GM08714 (cell line): ENCODE measurements around the gene RGS4.

Source experiments
- H3K4me3 ChIP-seq: fragments of 200-500 bp; sonication (Bioruptor generic); 2 replicates; pipeline ENCODE4 v1.5.1; 2014; ENCODE audit warnings: mild to moderate bottlenecking, low read length, inconsistent platforms
- ZNF274 ChIP-seq: IDR thresholded peaks from 2 replicates; pipeline ENCODE4 v1.6.1; 2012; ENCODE audit warnings: mild to moderate bottlenecking, low read depth, low read length

Gene RGS4

GRCh38 chr1:163056831-163057230 is 12.3 kb upstream of the RGS4 start:
- no peak overlapping the region for H3K4me3 ChIP-seq
- no peak for TF ChIP-seq ZNF274

DNA sequence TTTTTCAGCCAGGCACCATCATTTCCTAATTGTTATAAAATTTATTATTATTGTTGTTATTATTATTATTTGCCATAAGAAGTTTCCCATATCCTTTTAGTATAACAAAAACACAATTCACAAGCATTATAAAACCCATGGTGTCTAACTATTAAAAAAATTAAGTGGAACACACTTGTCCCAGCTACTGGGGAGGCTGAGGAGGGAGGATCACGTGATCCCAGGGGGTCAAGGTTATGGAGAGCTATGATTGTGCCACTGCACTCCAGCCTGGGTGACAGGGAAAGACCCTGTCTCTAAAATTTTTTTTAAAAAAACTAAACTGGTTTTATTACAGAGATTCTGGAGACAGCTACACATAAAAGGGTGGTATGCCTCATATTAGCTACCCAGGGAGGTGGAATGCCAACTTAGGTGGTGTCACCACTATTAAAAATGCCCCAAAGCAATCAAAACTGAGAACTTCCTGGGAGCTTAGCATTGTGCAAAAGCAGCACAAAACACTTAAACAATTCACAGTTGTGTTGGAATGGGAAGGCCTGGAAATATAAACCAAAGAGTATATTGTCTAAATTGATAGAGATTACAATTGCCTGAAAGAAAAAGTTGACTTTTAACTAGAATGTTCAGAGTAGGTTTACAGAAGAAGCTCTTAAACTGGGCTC is 8.7 kb upstream of the RGS4 start:
- TF ChIP-seq ZNF274, result no peak

DNA sequence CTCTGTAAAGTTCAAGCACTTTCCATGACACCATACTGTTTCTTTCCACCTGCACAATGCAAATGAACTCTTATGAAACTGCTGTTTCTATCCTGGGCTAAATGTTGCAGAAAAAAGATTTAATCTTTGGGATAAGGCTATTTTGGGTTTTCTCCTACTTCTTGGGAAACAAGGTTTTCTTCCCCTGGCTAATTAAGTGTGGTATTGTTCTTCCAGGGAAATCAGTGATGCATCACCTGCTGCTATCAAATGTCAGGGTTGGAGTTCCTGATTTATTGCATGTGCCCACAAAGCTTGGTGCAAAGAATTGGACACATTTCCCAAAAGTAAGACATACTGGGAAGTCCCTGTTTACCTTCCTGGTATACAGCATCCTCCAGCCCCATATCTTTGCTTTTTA is 6.0 kb upstream of the RGS4 start:
- no peak for TF ChIP-seq ZNF274
- H3K4me3 ChIP-seq, result no peak overlapping the region

More for the DNA sequence above, 8.7 kb upstream of the RGS4 start:
- H3K4me3 ChIP-seq, result no peak overlapping the region

- TF ChIP-seq ZNF274, result no peak
- no peak overlapping the region for H3K4me3 ChIP-seq
These were observed 5.6 kb upstream of the RGS4 start for GRCh38 chr1:163063610-163064009.

DNA sequence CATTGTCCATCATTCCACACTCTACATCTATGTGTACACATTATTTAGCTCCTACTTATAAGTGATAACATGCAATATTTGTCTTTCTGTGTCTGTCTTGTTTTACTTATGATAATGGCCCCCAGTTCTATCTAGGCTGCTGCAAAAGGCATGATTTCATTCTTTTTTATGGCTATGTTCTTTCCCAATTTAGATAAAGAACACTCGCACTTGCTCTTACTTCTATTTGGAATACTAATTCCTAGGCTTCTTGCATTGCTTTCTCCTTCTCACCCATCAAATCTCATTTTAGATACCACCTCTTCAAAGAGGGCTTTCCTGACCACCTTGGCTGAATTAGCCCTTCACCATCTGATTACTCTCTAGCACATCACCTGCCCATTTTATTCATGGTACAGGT is 3.0 kb upstream of the RGS4 start:
- no peak for TF ChIP-seq ZNF274
- no peak overlapping the region for H3K4me3 ChIP-seq

GRCh38 chr1:163066686-163067085 is 2.5 kb upstream of the RGS4 start:
- no peak for TF ChIP-seq ZNF274
- H3K4me3 ChIP-seq, result no peak overlapping the region

- no peak overlapping the region for H3K4me3 ChIP-seq
These were observed 445 bp upstream of the RGS4 start for GRCh38 chr1:163068716-163069115.

GRCh38 chr1:163069655-163070277 is 605 bp downstream of the RGS4 start:
- no peak for TF ChIP-seq ZNF274
- no peak overlapping the region for H3K4me3 ChIP-seq

More at GRCh38 chr1:163068716-163069115, 445 bp upstream of the RGS4 start:
- no peak for TF ChIP-seq ZNF274

GRCh38 chr1:163071405-163072255 is 2.5 kb downstream of the RGS4 start:
- H3K4me3 ChIP-seq, result no peak overlapping the region
- TF ChIP-seq ZNF274, result no peak

DNA sequence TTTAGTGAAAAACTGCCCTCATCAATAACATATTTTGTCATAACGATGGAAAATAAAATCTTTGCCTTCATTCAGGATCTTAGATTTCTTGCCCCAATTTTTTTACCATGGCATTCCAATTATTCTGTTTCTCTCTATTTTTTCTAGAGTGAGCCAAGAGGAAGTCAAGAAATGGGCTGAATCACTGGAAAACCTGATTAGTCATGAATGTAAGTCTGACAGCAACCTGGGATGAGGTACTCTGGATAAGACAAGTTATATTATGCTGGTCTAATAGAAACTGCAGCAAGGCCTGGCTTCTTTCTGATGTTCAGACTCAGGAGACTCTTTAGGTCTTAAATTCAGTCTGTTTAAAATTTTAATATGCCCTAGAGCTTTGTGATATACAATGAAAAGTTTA is 3.5 kb downstream of the RGS4 start:
- no peak overlapping the region for H3K4me3 ChIP-seq
- TF ChIP-seq ZNF274, result no peak

DNA sequence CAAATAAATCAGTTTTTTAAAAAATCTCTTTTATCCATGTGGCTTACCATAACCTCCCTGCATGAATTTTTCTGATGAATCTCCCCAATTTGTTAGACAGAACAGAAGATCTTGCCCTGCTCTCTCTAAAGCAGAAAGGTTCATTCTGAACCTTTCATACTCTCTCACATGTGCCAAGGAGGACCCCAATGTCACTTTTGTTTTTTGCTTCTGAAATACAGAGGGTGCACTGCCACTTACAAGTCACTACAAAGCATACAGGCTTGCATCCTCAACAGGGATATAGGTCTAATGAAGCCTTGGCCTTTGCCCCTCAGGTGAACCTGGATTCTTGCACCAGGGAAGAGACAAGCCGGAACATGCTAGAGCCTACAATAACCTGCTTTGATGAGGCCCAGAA is 4.8 kb downstream of the RGS4 start:
- H3K4me3 ChIP-seq, result no peak overlapping the region
- no peak for TF ChIP-seq ZNF274

- no peak for TF ChIP-seq ZNF274
- no peak overlapping the region for H3K4me3 ChIP-seq
These were observed 5.6 kb downstream of the RGS4 start for GRCh38 chr1:163074716-163075284.

DNA sequence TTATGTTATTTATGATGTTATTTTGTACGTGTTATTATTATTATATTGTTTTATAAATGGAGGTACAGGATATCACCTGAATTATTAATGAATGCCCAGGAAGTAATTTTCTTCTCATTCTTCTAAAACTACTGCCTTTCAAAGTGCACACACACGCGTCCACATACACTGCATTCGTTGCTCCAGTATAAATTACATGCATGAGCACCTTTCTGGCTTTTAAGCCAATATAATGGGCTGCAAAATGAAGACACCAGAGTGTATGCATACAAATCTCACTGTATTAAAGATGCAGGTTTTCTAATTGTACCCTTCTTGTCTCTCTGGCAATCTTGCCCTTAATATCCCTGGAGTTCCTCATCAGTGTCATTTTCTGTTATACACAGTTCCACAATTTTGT is 6.9 kb downstream of the RGS4 start:
- TF ChIP-seq ZNF274, result no peak
- no peak overlapping the region for H3K4me3 ChIP-seq

GRCh38 chr1:163076446-163076845 is 7.3 kb downstream of the RGS4 start:
- H3K4me3 ChIP-seq, result no peak overlapping the region
- no peak for TF ChIP-seq ZNF274

DNA sequence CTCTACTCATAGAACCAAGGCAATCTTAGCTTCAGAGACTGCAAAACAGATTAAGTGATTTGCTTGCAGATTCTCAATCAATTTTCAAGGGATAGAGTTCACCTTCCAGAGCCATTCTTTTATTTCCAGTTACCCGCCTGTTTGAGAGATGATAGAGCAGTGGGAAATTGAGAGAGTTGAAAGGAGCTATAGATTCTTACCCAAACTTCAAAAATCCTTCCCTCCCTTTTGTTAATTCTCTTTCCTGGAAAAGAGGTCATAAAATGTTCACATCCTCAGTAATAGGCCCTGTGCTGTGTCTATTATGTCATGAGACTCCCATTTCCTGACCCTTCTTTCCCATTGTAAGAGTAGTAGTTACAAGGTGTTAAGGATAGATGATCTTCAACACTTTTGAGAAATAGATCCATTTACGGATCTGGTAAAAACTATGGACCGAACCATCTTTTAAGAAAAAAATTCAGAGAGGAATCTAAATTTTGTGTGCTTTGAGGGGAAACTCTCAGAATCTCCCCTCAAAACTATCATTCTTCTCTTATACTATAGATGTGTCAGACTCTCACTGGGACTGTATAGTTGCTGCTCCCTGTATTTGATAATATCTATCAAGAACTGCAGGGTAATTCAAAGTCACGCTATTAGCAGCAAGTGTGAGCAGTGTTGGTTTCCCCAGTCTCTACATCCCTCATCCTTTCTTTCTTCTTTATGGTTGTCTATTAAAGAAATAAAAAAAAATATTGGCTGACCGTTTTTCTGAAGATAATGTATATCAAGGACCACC is 8.0 kb downstream of the RGS4 start:
- H3K4me3 ChIP-seq, result no peak overlapping the region
- TF ChIP-seq ZNF274, result no peak
